Erythroblast (primary cell): ENCODE data around the gene PRKAR1B.

Experiments
- DNase-seq, 2 experiments: peaks; one replicate each; lab custom pipeline; 2025; lab: John Stamatoyannopoulos, UW
- GATA1 ChIP-seq: IDR thresholded peaks from 2 replicates; pipeline ENCODE4 v1.6.1; 2011; ENCODE audit warnings: low read depth, mild to moderate bottlenecking, control low read depth, low read length, moderate library complexity
- POLR2A ChIP-seq: IDR thresholded peaks from 2 replicates; pipeline ENCODE4 v1.6.1; 2011; ENCODE audit warnings: mild to moderate bottlenecking, low read length

The PRKAR1B gene

GRCh38 chr7:602341-603141 lies 124.5 kb downstream of the PRKAR1B start:
- no peak for TF ChIP-seq GATA1
- TF ChIP-seq POLR2A = peak; percentile 46
- peak; percentile 66 to 73 for DNase-seq

- peak in 1 of 2 experiments; percentile 25 for DNase-seq
- TF ChIP-seq POLR2A (no peak), GATA1 (no peak)
Measured at GRCh38 chr7:601595-602340, 125.3 kb downstream of the PRKAR1B start.

- TF ChIP-seq POLR2A = no peak
- no peak for TF ChIP-seq GATA1
- DNase-seq = no peak
Measured at GRCh38 chr7:601036-601594, 126.0 kb downstream of the PRKAR1B start.

GRCh38 chr7:600149-601035 lies 126.7 kb downstream of the PRKAR1B start:
- TF ChIP-seq GATA1 (no peak), POLR2A (no peak)

GRCh38 chr7:598899-599298 lies 128.2 kb downstream of the PRKAR1B start:
- no peak for DNase-seq
- TF ChIP-seq POLR2A (no peak), GATA1 (no peak)

More at GRCh38 chr7:600149-601035, 126.7 kb downstream of the PRKAR1B start:
- no peak for DNase-seq

GRCh38 chr7:597348-598178 lies 129.5 kb downstream of the PRKAR1B start:
- DNase-seq = no peak
- TF ChIP-seq POLR2A (no peak), GATA1 (no peak)

DNA sequence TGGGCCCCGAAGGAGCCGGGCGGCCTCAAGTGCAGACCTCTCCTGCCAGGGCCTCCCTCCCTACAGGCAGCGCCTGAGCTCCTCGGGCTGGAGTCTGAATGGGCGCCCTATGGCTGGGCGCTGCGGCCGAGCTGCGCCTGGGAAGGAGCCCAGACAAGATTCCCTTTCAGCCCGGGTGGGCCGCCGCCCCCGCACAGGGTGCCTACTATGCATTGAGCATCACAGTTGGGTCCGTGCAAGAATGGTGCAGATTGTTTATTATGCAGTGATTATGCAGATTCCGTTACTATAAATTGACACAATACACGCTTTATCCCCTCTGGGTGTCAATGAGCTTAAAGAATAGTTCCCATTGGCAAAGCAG lies 130.3 kb downstream of the PRKAR1B start:
- DNase-seq = no peak
- no peak for TF ChIP-seq POLR2A
- no peak for TF ChIP-seq GATA1

DNA sequence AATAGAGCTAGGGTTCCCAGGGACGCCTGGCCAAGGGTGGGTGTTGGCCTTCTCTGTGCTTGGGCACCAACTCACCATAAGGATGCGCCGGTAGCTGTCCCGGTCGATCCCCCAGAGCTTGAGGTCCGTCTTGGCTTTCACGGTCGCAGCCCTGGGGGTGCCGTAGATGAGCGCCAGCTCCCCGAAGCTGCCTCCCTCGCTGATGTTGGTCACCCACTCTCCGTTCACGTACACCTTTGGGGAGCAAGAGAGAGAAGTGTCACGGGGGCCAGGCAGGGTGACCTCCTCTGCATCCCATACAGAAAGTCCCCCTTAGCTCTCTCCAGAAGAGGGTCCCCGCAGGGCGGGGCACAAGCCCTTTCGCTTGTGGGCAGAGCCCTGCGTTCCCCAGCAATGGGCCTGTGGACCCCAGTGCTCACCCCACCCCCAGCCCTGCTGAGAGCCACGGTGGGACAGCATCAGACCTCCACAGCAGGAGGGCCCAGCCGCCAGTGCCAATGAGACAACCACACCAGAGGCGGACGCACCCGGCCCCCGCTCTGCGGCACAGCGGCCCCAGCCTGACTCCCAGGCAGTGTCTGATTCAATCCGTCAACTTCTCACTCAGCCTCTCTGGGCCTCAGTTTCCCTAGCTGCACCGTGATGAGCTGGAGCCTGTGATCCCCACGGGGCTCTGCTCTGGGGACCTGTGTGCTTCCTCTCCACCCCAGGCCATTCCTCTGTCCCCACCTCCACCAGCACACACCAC lies 130.8 kb downstream of the PRKAR1B start:
- DNase-seq = no peak
- no peak for TF ChIP-seq GATA1
- TF ChIP-seq POLR2A = no peak

- DNase-seq = no peak
- TF ChIP-seq GATA1 (no peak), POLR2A (no peak)
Measured at GRCh38 chr7:595621-596010, 131.5 kb downstream of the PRKAR1B start.

DNA sequence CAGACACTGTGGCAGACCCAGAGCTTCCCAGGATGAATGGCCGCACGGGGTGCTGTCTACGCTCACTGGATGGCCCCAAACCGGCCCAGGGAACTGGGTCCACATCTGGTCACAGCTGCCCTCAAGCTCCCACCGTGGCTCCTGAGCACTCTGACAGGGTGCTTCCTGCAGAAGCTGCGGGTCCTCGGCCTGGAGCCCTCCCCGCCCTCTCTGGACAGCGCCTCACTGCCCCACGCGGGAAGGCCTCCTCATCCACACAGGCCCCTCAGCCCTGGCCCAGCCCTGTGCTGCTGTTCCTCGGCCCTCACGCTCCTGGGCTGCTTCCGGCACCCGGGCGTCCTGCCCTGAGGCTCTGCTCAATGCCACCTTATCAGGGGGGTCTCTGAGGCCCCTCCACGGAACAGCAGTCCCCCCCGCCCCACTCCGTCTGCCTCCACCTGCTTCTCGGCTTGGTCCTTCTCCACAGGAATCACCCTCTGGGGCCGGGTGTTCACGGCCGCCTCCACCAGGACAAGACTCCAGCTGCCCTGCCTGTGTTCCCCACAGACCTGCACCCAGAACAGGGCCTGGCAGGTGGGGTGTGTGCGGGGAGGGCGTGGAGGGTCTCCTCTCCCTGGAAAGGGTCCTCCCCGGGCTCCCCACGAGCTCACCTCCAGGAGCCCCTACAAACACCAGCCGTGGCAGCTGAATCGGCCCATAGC lies 132.0 kb downstream of the PRKAR1B start:
- TF ChIP-seq GATA1 = no peak
- DNase-seq = no peak

DNA sequence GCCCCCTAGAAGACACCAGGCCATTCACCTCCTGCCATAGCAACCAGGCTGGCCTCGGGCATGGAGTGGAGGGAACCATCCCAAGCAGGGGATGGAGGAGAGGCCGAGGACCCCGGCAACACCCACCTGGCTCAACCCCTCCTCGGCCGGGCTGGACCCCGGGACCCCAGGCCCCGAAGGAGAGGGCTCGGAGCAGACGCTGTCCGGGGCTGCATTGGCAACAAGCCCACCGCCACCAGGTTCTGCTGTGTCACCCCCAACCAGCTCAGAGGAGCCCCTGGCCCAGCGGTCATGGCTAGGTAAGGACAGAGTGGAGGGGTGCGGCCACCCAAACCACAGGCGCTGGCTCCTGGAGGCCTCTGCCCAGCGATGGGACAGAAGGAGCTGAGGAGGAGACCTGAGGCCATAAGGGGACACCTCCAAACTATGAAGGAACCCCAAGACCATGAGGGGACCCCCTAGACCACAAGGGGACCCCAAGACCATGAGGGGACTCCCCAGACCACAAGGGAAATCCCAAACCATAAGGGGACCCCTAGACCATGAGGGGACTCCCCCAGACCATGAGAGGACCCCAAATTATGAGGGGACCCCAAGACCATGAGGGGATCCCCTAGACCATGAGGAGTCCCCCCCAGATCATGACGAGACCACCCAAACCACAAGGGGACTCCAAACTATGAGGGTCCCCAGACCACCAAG lies 132.7 kb downstream of the PRKAR1B start:
- no peak for DNase-seq
- TF ChIP-seq GATA1 (no peak), POLR2A (no peak)
